GM10248 (cell line): Measurements from ENCODE around the gene C6orf136.

Experiments
- CTCF ChIA-PET: fragments of 300-600 bp; sonication (Branson Sonifier 250); formaldehyde crosslinking; extraction: SDS; loops from one replicate; lab custom pipeline; 2021; ENCODE audit warnings: antibody characterized with exemption; lab: Yijun Ruan, JAX
- POLR2A ChIA-PET: fragments of 350-650 bp; sonication (Branson Sonifier 250); formaldehyde crosslinking; extraction: SDS; loops from one replicate; lab custom pipeline; 2020; ENCODE audit warnings: antibody characterized with exemption; lab: Yijun Ruan, JAX
- DNase-seq: peaks from one replicate; pipeline ENCODE4 v3.0.0; 2012; ENCODE audit errors: extremely low spot score
- TF ChIP-seq, protein P1 (sequence below): IDR thresholded peaks from 2 replicates; pipeline ENCODE4 v1.5.1; 2012; ENCODE audit warnings: mild to moderate bottlenecking, low read depth; ENCODE audit errors: extremely low read depth, missing control alignments, control extremely low read depth

The C6orf136 gene

DNA sequence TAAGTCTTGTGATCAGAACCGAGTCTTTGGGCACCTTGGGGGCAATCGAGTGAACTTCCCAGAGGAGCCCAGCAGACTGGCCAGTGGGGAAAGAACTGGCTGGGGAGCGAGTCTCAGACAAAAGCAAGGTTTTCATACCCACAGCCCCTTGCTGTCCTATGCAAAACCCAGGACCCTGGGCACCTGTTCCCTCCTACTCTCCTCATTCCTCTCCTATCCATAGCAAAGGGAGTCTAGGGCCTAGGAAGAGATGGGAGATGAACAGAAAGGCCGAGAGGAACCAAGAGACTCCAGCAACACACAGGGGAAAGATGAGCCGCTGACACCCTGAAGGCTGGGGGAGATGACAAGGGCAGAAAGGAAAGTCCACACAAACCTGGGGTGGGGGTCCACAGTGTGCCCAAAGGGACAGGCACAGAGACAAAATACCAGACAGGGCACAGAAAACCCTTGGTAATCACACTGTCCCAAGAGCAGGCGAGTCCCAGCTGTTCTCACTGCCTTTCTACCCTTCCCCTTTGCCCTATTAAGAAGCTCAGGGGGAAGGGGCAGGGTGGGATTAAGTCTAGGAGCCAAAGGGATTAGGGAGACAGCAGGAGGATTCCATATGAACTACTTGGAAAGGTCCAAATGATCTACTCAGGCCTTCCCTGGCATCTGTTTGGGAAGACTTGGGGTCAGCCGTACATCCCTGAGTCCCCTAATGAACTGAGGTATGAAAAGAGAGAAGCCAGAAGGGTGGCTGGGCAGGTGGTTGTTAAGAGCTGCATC, 33.0 kb downstream of the C6orf136 start:
- TF ChIP-seq, protein P1, sequence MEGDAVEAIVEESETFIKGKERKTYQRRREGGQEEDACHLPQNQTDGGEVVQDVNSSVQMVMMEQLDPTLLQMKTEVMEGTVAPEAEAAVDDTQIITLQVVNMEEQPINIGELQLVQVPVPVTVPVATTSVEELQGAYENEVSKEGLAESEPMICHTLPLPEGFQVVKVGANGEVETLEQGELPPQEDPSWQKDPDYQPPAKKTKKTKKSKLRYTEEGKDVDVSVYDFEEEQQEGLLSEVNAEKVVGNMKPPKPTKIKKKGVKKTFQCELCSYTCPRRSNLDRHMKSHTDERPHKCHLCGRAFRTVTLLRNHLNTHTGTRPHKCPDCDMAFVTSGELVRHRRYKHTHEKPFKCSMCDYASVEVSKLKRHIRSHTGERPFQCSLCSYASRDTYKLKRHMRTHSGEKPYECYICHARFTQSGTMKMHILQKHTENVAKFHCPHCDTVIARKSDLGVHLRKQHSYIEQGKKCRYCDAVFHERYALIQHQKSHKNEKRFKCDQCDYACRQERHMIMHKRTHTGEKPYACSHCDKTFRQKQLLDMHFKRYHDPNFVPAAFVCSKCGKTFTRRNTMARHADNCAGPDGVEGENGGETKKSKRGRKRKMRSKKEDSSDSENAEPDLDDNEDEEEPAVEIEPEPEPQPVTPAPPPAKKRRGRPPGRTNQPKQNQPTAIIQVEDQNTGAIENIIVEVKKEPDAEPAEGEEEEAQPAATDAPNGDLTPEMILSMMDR, result no peak
- ChIA-PET POLR2A (interaction anchor here (1.2 kb wide), 2 partner anchors 43 to 64 kb away, joined by 3 to 7 read pairs; no protein-coding TSS in a partner anchor), CTCF (interaction anchor here (0.7 to 18.8 kb wide), 30 partner anchors 10 to 400 kb away, joined by 3 to 776 read pairs (median 5); partner anchors contain the start of genes C6orf136, MDC1, MRPS18B and NRM)
- no peak for DNase-seq

DNA sequence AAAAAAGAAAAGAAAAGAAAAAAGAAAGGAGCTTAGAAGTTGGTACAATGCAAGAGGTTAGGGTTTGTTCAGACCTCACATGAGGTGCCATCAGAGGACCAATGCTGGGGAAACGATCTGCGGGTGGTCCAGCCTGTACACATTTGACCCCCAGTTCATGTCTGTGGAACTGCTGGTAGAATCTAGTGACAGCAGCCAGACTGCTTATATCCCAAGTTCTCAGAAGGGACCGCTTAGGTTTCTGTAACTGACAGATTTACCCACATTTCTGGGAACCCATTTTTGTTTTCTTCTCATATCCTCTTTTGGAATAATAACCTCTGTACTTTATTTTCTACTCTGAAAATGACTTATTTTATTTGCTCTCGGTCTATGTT, 34.8 kb downstream of the C6orf136 start:
- ChIA-PET CTCF (interaction anchor here (1.1 to 18.8 kb wide), 4 partner anchors 9 to 200 kb away, joined by 3 to 776 read pairs (median 40); partner anchors contain the start of genes DHX16, MDC1, NRM and TUBB), POLR2A (interaction anchor here (1.0 to 1.7 kb wide), 2 partner anchors 35 to 67 kb away, joined by 5 to 8 read pairs; partner anchors contain the start of gene MDC1)
- no peak for DNase-seq
- TF ChIP-seq, protein P1, result no peak

DNA sequence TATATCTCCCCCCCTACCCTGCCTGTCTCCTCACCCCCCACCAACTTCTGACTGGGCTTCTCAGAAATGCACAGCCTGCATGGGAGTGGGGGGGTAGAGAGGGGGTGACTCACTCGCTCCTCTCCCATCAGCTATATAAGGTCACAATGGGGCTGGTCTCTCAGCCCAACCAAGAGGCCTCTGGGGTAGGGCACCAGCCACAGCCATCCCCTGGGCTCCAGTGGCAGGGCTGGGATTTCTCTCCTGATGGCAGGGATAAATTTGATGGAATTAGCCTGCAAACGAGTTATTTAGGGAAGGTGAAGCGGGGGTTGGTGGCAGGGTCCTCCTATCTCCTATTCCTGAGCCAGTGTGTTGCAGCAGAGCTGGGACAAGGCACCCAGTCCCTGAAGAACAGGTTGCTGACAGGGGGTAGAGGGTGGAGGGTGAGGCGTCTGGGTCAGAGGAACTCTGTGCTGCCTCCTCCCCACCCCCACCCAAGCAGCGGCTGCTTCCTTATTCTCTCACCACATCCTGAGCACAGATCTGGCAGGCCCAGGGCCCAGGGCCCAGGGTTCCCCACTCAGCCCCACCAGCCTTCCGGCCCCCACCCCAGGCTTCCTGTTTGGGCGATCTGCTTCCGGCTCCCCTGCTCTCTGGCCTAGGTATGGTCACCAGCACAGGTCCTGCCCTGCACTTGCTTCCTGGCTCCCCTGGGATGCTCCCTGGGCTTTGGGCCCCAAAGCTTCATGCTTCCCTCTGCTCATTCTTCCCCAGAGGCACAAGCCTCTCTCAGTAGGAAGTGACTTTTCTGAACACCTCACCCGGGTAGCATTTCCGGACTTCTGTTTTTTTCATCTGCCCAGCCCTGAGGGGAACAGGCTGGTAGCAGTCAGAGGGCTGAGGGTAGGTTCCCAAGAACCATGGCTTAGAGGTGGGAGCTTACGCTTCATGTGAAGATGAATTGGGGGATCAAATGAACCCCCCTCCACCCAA, 35.5 kb downstream of the C6orf136 start:
- CTCF ChIA-PET, result interaction anchor here (1.0 to 18.8 kb wide), 5 partner anchors 8 to 163 kb away, joined by 3 to 776 read pairs (median 15); partner anchors contain the start of genes DHX16, MDC1, NRM and TUBB
- peak; percentile 81 for DNase-seq
- POLR2A ChIA-PET, result interaction anchor here (1.0 to 1.7 kb wide), 2 partner anchors 35 to 68 kb away, joined by 5 to 8 read pairs; partner anchors contain the start of gene MDC1
- TF ChIP-seq, protein P1, result no peak

DNA sequence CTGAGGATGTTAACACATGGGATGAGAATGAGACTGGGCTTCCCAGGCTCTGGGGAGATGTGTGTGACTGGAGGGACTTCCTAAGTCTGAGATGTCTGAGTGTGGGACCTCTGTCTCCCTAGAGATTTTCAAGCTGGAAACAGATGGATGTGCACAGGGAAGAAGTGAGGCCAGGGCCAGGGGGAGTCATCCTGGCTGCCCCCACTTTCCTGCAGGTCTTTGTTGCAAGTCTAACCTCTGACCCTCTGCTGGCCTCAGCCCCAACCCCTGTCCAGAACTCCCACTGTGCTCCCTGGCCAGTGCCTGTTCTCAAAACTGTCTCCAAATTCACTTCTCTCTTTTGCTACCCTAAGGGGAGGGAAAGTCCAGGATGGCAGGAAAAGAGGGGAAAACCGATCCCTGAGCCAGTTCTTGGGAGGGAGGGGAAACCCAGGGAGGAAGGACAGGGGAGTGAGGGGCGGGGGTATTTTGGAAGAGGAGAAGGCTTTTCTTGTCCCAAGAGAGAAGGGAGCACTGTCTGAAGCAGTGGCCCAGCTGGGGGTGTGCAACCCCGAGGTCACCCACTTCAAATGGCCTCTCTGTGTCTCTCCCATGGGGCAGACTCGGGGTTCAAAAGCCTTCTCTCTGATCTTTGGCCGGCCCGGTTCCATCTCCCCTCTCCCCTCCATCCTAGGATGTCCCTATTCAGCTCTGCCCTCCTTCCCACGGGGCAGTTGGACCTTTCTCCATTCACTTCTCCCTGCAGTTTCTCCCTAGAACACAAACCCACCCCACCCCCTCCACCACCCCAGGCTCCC, 36.4 kb downstream of the C6orf136 start:
- CTCF ChIA-PET, result interaction anchor here (1.0 to 18.8 kb wide), 4 partner anchors 9 to 162 kb away, joined by 3 to 776 read pairs (median 9); partner anchors contain the start of genes DHX16, MDC1 and TUBB
- POLR2A ChIA-PET, result no interaction called here
- TF ChIP-seq, protein P1, result no peak
- no peak for DNase-seq

DNA sequence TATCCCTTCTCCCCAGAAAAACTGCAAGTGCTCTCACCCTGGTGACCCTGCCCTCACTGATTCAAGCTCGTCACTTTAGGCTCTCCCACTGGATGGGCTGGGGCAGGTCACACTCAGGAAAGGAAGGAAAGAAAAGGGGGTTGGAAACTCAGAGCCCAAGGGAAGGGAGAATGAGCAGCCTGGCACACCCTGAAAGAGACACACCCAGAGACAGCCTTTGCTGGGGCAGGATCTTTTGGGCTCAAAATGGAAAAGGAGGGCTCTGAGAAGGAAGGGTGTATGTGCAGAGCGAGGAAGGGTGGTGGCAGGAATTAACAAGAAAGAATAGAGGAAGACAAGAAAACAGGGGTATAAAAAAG, 37.0 kb downstream of the C6orf136 start:
- ChIA-PET POLR2A (interaction anchor here (1.0 to 1.2 kb wide), 2 partner anchors 37 to 69 kb away, joined by 3 read pairs; no protein-coding TSS in a partner anchor), CTCF (interaction anchor here (1.2 to 18.8 kb wide), 3 partner anchors 40 to 162 kb away, joined by 3 to 776 read pairs (median 3); partner anchors contain the start of genes MDC1 and TUBB)
- no peak for DNase-seq
- TF ChIP-seq, protein P1, result no peak
